GM12878 (cell line): ENCODE measurements around the gene HEXIM1. TPM values are rescaled to one million over a fixed set of nuclear protein-coding genes. Genes with fewer than 3 reads are reported as not detected.

Source experiments
- ATAC-seq: fragments of 200-7000 bp; cut with Tn5 transposase; 3 replicates; pipeline ENCODE4 v1.9.1; 2020; ENCODE audit warnings: mild to moderate bottlenecking, moderate library complexity
- BruUV-seq: library from RNA; stranded (reverse); fragments of 400-500 nt; replicated peaks from 2 replicates; lab custom pipeline; 2021; lab: Mats Ljungman, UMichigan
- CTCF ChIA-PET: fragments of 300-600 bp; sonication (Branson Sonifier 250); formaldehyde crosslinking; extraction: SDS; loops from one replicate; lab custom pipeline; 2021; ENCODE audit warnings: inconsistent platforms; lab: Yijun Ruan, JAX
- POLR2A ChIA-PET: fragments of 350-600 bp; formaldehyde crosslinking; extraction: SDS; loops from one replicate; lab custom pipeline; 2021; ENCODE audit warnings: inconsistent platforms; lab: Charles Lee
- RAD21 ChIA-PET: fragments of 300-600 bp; sonication (Branson Sonifier 250); formaldehyde crosslinking; loops from one replicate; lab custom pipeline; 2023; ENCODE audit warnings: antibody characterized with exemption; ENCODE audit not compliant: unreplicated experiment; lab: Charles Lee
- SMC1A ChIA-PET: fragments of 300-600 bp; sonication (Branson Sonifier 250); formaldehyde crosslinking; loops from one replicate; lab custom pipeline; 2023; ENCODE audit not compliant: unreplicated experiment, uncharacterized antibody; lab: Charles Lee
- DNase-seq: peaks from one replicate; pipeline ENCODE4 v3.0.0-alpha.2; 2011; ENCODE audit warnings: low read depth, low spot score
- FAIRE-seq: peaks from 3 replicates; lab custom pipeline; 2011; peaks lifted over from hg19 to GRCh38; lab: Jason Lieb, UNC
- H2AFZ ChIP-seq: 2 replicates; pipeline ENCODE4 v1.6.0; 2011; ENCODE audit warnings: low read depth, low read length, control low read depth; ENCODE audit not compliant: control insufficient read depth
- H3K27ac ChIP-seq: 2 replicates; pipeline ENCODE4 v1.5.1; 2011; ENCODE audit warnings: control low read depth; ENCODE audit not compliant: control insufficient read depth, insufficient read depth
- H3K27me3 ChIP-seq, 2 experiments: replicated peaks in 1 of 2; 2 replicates each; pipeline versions ENCODE4 v1.6.0 to v1.6.1; 2011; ENCODE audit warnings: low read length in 1 of 2; ENCODE audit not compliant: control insufficient read depth in 2 of 2, insufficient read depth in 2 of 2
- H3K36me3 ChIP-seq, 2 experiments: 2 replicates each; pipeline ENCODE4 v1.5.1; 2011; ENCODE audit warnings: low read length in 1 of 2; ENCODE audit not compliant: control insufficient read depth in 2 of 2, insufficient read depth in 2 of 2
- H3K4me1 ChIP-seq: 2 replicates; pipeline ENCODE4 v1.6.1; 2011; ENCODE audit warnings: mild to moderate bottlenecking, low read length, moderate library complexity, mixed read lengths; ENCODE audit not compliant: control insufficient read depth, insufficient read depth
- H3K4me2 ChIP-seq: 2 replicates; pipeline ENCODE4 v1.6.0; 2011; ENCODE audit warnings: control low read depth; ENCODE audit not compliant: control insufficient read depth, insufficient read depth
- H3K4me3 ChIP-seq: fragments of 200-600 bp; sonication (generic); 2 replicates; pipeline ENCODE4 v1.5.1; 2016
- H3K79me2 ChIP-seq: 2 replicates; pipeline ENCODE4 v1.6.0; 2011; ENCODE audit warnings: low read length; ENCODE audit not compliant: control insufficient read depth, insufficient read depth
- H3K9ac ChIP-seq: 2 replicates; pipeline ENCODE4 v1.8.0; 2011; ENCODE audit warnings: low read length, control low read depth, mixed read lengths; ENCODE audit not compliant: control insufficient read depth, insufficient read depth
- H3K9me3 ChIP-seq: replicated peaks from 3 replicates; pipeline ENCODE4 v1.5.1; 2011; ENCODE audit warnings: mild to moderate bottlenecking, low read length; ENCODE audit not compliant: control insufficient read depth, insufficient read depth
- H4K20me1 ChIP-seq: 2 replicates; pipeline ENCODE4 v1.6.0; 2011; ENCODE audit not compliant: control insufficient read depth, insufficient read depth
- BACH1 ChIP-seq: fragments of 450-650 bp; IDR thresholded peaks from 2 replicates; pipeline ENCODE4 v1.6.1; 2017; ENCODE audit warnings: mild to moderate bottlenecking, borderline replicate concordance
- BHLHE40 ChIP-seq, 2 experiments: fragments of 450-650 bp in 1 of 2; IDR thresholded peaks; 2 replicates each; pipeline ENCODE4 v1.6.1; 2011 to 2017; ENCODE audit warnings: low read depth in 2 of 2, borderline replicate concordance in 1 of 2, improper control_type of control experiment in 1 of 2, low read length in 1 of 2, mild to moderate bottlenecking in 1 of 2
- BRCA1 ChIP-seq: IDR thresholded peaks from 2 replicates; pipeline ENCODE4 v1.6.1; 2011; ENCODE audit warnings: low read depth, low read length, improper control_type of control experiment
- CHD1 ChIP-seq: IDR thresholded peaks from 2 replicates; pipeline ENCODE4 v1.6.1; 2012; ENCODE audit warnings: low read depth, low read length, improper control_type of control experiment
- CHD2 ChIP-seq: IDR thresholded peaks from 2 replicates; pipeline ENCODE4 v1.6.1; 2011; ENCODE audit warnings: low read depth, low read length, improper control_type of control experiment, borderline replicate concordance
- CREB1 ChIP-seq: IDR thresholded peaks from 2 replicates; pipeline ENCODE4 v1.6.1; 2012; ENCODE audit warnings: low read depth, mild to moderate bottlenecking, inconsistent platforms
- JUNB ChIP-seq: IDR thresholded peaks from 2 replicates; pipeline ENCODE4 v1.6.1; 2016; ENCODE audit warnings: antibody characterized with exemption, mild to moderate bottlenecking
- KDM1A ChIP-seq: fragments of 200-600 bp; sonication (generic); IDR thresholded peaks from 2 replicates; pipeline ENCODE4 v1.6.1; 2016; ENCODE audit warnings: borderline replicate concordance
- MXI1 ChIP-seq: fragments of 150-350 bp; IDR thresholded peaks from 2 replicates; pipeline ENCODE4 v1.6.1; 2011; ENCODE audit warnings: low read depth, mild to moderate bottlenecking, inconsistent platforms, low read length, improper control_type of control experiment
- MYB ChIP-seq: fragments of 150-350 bp; IDR thresholded peaks from 2 replicates; pipeline ENCODE4 v1.6.1; 2014; ENCODE audit warnings: mild to moderate bottlenecking, low read depth, low read length, borderline replicate concordance
- NFXL1 ChIP-seq: fragments of 450-650 bp; IDR thresholded peaks from 2 replicates; pipeline ENCODE4 v1.6.1; 2017; ENCODE audit warnings: antibody characterized with exemption, mild to moderate bottlenecking, borderline replicate concordance
- RAD51 ChIP-seq: fragments of 450-650 bp; IDR thresholded peaks from 2 replicates; pipeline ENCODE4 v1.6.1; 2016; ENCODE audit warnings: moderate library complexity, mild to moderate bottlenecking, inconsistent platforms
- ZNF384 ChIP-seq: IDR thresholded peaks from 2 replicates; pipeline ENCODE4 v1.6.1; 2012; ENCODE audit warnings: low read depth, mild to moderate bottlenecking, low read length, improper control_type of control experiment, borderline replicate concordance
- ZZZ3 ChIP-seq: IDR thresholded peaks from 2 replicates; pipeline ENCODE4 v1.6.1; 2011; ENCODE audit warnings: low read depth; ENCODE audit not compliant: control insufficient read depth, insufficient read length
- WGBS: methylation state at CpG from one replicate; pipeline ENCODE4 v1.1.6; 2016; ENCODE audit warnings: low lambda C conversion rate; ENCODE audit not compliant: insufficient replicate concordance, insufficient coverage; ENCODE audit errors: missing lambda C conversion rate; 5-methylcytosine and 5-hydroxymethylcytosine counted together
- in situ Hi-C: fragments of 300-500 bp; cut with MboI; formaldehyde crosslinking; loops from 9 replicates; pipeline ENCODE4 v1.14.3; 2018; ENCODE audit warnings: mixed read lengths
- intact Hi-C: fragments of 100-400 bp; cut with micrococcal nuclease; formaldehyde crosslinking; loops from one replicate; pipeline ENCODE4 v1.14.2; 2022; ENCODE audit not compliant: unreplicated experiment
- polyA plus RNA-seq, 11 experiments: library from polyadenylated mRNA; depleted of rRNA in 4 of 11; unstranded in 6 of 11; stranded (reverse) in 5 of 11; fragments of >200 nt; fragmentation: Nextera tagmentation in 4 of 11; fragmentation: Illumina TruSeq in 1 of 11; extraction: Ambion mirVana in 4 of 11; extraction: Trizol in 1 of 11; gene quantifications; 1 replicate in 1 of 11; 2 replicates in 10 of 11; pipeline versions ENCODE4 v1.2.1 to v1.2.3, GENCODE V29; 2011 to 2016; ENCODE audit warnings: inconsistent platforms in 2 of 11, missing spikeins in 2 of 11, low read depth in 1 of 11
- total RNA-seq, 4 experiments: library from RNA; depleted of rRNA in 3 of 4; stranded (reverse); fragments of >200 nt in 3 of 4; fragmentation: Illumina TruSeq in 1 of 4; extraction: Trizol in 1 of 4; gene quantifications; 2 replicates each; pipeline versions ENCODE4 v1.2.1 to v1.2.3, GENCODE V29; 2013 to 2021
- TF ChIP-seq, protein P1 (sequence below): IDR thresholded peaks from 2 replicates; pipeline ENCODE4 v1.6.1; 2012; ENCODE audit warnings: low read depth, low read length, improper control_type of control experiment
- TF ChIP-seq, protein P2 (sequence below): IDR thresholded peaks from 2 replicates; pipeline ENCODE4 v1.6.1; 2011; ENCODE audit warnings: borderline replicate concordance, low read depth, mild to moderate bottlenecking, moderate library complexity, low read length; ENCODE audit not compliant: insufficient read depth, poor library complexity, severe bottlenecking
- TF ChIP-seq, protein P3 (sequence below): fragments of 150-350 bp; IDR thresholded peaks from 2 replicates; pipeline ENCODE4 v1.6.1; 2014; ENCODE audit warnings: mild to moderate bottlenecking, low read depth, low read length
- TF ChIP-seq, protein P4 (sequence below), 3 experiments: IDR thresholded peaks in 2 of 3; conservative IDR thresholded peaks in 1 of 3; 2 replicates each; pipeline ENCODE4 v1.5.1; 2011; ENCODE audit warnings: low read depth in 3 of 3, low read length in 3 of 3, mild to moderate bottlenecking in 3 of 3, control low read depth in 2 of 3, moderate library complexity in 2 of 3, inconsistent platforms in 1 of 3, mixed read lengths in 1 of 3; ENCODE audit not compliant: control insufficient read depth in 2 of 3, insufficient read depth in 1 of 3; ENCODE audit errors: extremely low read depth in 1 of 3

Gene HEXIM1
- total and polyA plus RNA-seq, 10 of the 15 experiments (the other 5 are each of a cell fraction or from before 2014, with no cell fraction given), result 1.9 to 24.1 (median 9.0) TPM

DNA sequence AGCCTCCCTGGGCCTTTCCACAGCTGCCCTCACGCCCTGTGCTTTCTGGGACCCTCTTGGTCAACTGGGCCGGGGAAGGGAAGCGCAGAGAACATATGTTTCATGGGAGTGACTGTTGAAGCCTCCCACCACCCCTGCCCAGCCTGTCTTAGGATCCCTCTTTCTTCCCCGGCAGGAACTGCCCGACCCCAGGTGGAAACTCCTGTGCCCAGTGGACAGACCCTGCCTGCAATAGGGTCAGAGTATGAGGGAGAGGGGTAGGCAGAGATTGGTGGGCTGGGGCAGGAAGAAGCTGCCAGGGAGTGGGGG is 23.9 kb downstream of the HEXIM1 start:
- WGBS, result 97% methylated on average over 5 of the region's 5 CpGs
- TF ChIP-seq, protein P1, sequence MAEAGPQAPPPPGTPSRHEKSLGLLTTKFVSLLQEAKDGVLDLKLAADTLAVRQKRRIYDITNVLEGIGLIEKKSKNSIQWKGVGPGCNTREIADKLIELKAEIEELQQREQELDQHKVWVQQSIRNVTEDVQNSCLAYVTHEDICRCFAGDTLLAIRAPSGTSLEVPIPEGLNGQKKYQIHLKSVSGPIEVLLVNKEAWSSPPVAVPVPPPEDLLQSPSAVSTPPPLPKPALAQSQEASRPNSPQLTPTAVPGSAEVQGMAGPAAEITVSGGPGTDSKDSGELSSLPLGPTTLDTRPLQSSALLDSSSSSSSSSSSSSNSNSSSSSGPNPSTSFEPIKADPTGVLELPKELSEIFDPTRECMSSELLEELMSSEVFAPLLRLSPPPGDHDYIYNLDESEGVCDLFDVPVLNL, result no peak
- TF ChIP-seq ZZZ3 (no peak), NFXL1 (no peak), BRCA1 (no peak), BHLHE40 (IDR thresholded peaks at IDR 0.05; ENCODE audit: borderline replicate concordance in 1 of 2, low read depth in 2 of 2, low read length in 1 of 2) (no peak), BACH1 (no peak), MXI1 (no peak), JUNB (no peak), CREB1 (no peak), ZNF384 (no peak), MYB (no peak), CHD1 (no peak), CHD2 (no peak), RAD51 (no peak), KDM1A (no peak)
- TF ChIP-seq, protein P2, sequence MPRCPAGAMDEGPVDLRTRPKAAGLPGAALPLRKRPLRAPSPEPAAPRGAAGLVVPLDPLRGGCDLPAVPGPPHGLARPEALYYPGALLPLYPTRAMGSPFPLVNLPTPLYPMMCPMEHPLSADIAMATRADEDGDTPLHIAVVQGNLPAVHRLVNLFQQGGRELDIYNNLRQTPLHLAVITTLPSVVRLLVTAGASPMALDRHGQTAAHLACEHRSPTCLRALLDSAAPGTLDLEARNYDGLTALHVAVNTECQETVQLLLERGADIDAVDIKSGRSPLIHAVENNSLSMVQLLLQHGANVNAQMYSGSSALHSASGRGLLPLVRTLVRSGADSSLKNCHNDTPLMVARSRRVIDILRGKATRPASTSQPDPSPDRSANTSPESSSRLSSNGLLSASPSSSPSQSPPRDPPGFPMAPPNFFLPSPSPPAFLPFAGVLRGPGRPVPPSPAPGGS, result no peak
- TF ChIP-seq, protein P3, sequence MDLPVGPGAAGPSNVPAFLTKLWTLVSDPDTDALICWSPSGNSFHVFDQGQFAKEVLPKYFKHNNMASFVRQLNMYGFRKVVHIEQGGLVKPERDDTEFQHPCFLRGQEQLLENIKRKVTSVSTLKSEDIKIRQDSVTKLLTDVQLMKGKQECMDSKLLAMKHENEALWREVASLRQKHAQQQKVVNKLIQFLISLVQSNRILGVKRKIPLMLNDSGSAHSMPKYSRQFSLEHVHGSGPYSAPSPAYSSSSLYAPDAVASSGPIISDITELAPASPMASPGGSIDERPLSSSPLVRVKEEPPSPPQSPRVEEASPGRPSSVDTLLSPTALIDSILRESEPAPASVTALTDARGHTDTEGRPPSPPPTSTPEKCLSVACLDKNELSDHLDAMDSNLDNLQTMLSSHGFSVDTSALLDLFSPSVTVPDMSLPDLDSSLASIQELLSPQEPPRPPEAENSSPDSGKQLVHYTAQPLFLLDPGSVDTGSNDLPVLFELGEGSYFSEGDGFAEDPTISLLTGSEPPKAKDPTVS, result no peak
- TF ChIP-seq, protein P4, sequence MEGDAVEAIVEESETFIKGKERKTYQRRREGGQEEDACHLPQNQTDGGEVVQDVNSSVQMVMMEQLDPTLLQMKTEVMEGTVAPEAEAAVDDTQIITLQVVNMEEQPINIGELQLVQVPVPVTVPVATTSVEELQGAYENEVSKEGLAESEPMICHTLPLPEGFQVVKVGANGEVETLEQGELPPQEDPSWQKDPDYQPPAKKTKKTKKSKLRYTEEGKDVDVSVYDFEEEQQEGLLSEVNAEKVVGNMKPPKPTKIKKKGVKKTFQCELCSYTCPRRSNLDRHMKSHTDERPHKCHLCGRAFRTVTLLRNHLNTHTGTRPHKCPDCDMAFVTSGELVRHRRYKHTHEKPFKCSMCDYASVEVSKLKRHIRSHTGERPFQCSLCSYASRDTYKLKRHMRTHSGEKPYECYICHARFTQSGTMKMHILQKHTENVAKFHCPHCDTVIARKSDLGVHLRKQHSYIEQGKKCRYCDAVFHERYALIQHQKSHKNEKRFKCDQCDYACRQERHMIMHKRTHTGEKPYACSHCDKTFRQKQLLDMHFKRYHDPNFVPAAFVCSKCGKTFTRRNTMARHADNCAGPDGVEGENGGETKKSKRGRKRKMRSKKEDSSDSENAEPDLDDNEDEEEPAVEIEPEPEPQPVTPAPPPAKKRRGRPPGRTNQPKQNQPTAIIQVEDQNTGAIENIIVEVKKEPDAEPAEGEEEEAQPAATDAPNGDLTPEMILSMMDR (IDR thresholded peaks at IDR 0.05 in 2 of 3, conservative IDR thresholded peaks at IDR 0.05 in 1 of 3; ENCODE audit: control insufficient read depth in 2 of 3, extremely low read depth in 1 of 3, insufficient read depth in 1 of 3, low read depth in 3 of 3, low read length in 3 of 3), result no peak
- no peak for ATAC-seq
- peaks cover 7% of the 10 kb centered on the region; the same call in 1 of the 2 replicates for H3K4me1 ChIP-seq
- no peaks in the 10 kb centered on the region for H3K36me3 ChIP-seq
- no peak for DNase-seq
- H4K20me1 ChIP-seq, result no peaks in the 10 kb centered on the region
- BruUV-seq, result no TSS peak
- H3K27me3 ChIP-seq, result no peaks in the 10 kb centered on the region
- peak overlapping the region; percentile 82 for H2AFZ ChIP-seq
- no peaks in the 10 kb centered on the region for H3K79me2 ChIP-seq
- H3K9ac ChIP-seq, result no peak overlapping the region
- H3K4me3 ChIP-seq, result no peak overlapping the region
- intact Hi-C loops (no loop called here), in situ Hi-C loops (no loop called here)
- no peak overlapping the region; the same call in none of the 2 replicates for H3K27ac ChIP-seq
- RAD21 ChIA-PET, result interaction anchor here (0.6 to 1.6 kb wide), 2 partner anchors 37 to 39 kb away, joined by 3 to 6 read pairs; partner anchors contain the start of gene ACBD4
- H3K4me2 ChIP-seq, result peak overlapping the region; percentile 75; the same call in 1 of the 2 replicates
- SMC1A ChIA-PET, result interaction anchor here (1.5 kb wide), 1 partner anchor 23 kb away, joined by 9 read pairs; no protein-coding TSS in a partner anchor
- no peak for FAIRE-seq
- CTCF ChIA-PET, result interaction anchor here (2.1 to 4.7 kb wide), 4 partner anchors 12 to 37 kb away, joined by 5 to 19 read pairs (median 18); partner anchors contain the start of genes ACBD4 and HEXIM1
- POLR2A ChIA-PET, result interaction anchor here (0.5 to 1.6 kb wide), 3 partner anchors 11 to 347 kb away, joined by 3 to 4 read pairs (median 4); partner anchors contain the start of gene HEXIM2
- no peaks in the 10 kb centered on the region for H3K9me3 ChIP-seq
